Naive thymus-derived CD4-positive, alpha-beta T cell (primary cell): Measurements from ENCODE around the gene CDH12. TPM values are rescaled to one million over a fixed set of nuclear protein-coding genes. Genes with fewer than 3 reads are reported as not detected.

Source experiments
- ATAC-seq: fragments of 150-1000 bp; cut with Tn5 transposase; 2 replicates; pipeline ENCODE4 v1.10.0; 2021; ENCODE audit warnings: mild to moderate bottlenecking, moderate library complexity
- CTCF ChIA-PET: fragments of 350-600 bp; sonication (Branson Sonifier 250); formaldehyde crosslinking; loops from one replicate; lab custom pipeline; 2021; ENCODE audit warnings: antibody characterized with exemption; lab: Charles Lee
- POLR2A ChIA-PET: fragments of 350-600 bp; sonication (Branson Sonifier 250); formaldehyde crosslinking; loops from one replicate; lab custom pipeline; 2021; ENCODE audit warnings: antibody characterized with exemption, inconsistent platforms; lab: Charles Lee
- DNase-seq, 9 donors: peaks; one replicate each; pipeline versions ENCODE4 v3.0.0 to v3.0.0-alpha.2; 2020 to 2022; ENCODE audit warnings: mixed read lengths in 1 of 9
- H3K27ac ChIP-seq: one replicate; pipeline ENCODE4 v1.7.0; 2013; ENCODE audit warnings: mild to moderate bottlenecking, low read depth, low read length, moderate library complexity
- H3K27me3 ChIP-seq, 2 donors: one replicate each; pipeline ENCODE4 v1.7.0; 2013; ENCODE audit warnings: low read length in 2 of 2, mild to moderate bottlenecking in 2 of 2, moderate library complexity in 2 of 2; ENCODE audit not compliant: control insufficient read depth in 2 of 2, insufficient read depth in 2 of 2
- H3K36me3 ChIP-seq, 3 experiments: 1 replicate in 2 of 3; 2 replicates in 1 of 3; pipeline ENCODE4 v1.7.0; 2013; ENCODE audit warnings: low read length in 3 of 3, mild to moderate bottlenecking in 3 of 3, moderate library complexity in 1 of 3; ENCODE audit not compliant: insufficient read depth in 3 of 3, control insufficient read depth in 2 of 3
- H3K4me1 ChIP-seq, 2 donors: one replicate each; pipeline ENCODE4 v1.7.0; 2013; ENCODE audit warnings: low read length in 2 of 2, mild to moderate bottlenecking in 2 of 2, moderate library complexity in 1 of 2; ENCODE audit not compliant: control insufficient read depth in 2 of 2, insufficient read depth in 2 of 2
- H3K4me3 ChIP-seq: 2 replicates; pipeline ENCODE4 v1.7.0; 2013; ENCODE audit warnings: mild to moderate bottlenecking, low read length
- H3K9me3 ChIP-seq, 3 experiments: 1 replicate in 2 of 3; 2 replicates in 1 of 3; pipeline ENCODE4 v1.7.0; 2013; ENCODE audit warnings: low read length in 3 of 3; ENCODE audit not compliant: control insufficient read depth in 2 of 3
- H3K27ac Mint-ChIP-seq, 9 donors: one replicate each; pipeline ENCODE4 v1.8.0; 2020 to 2022; ENCODE audit warnings: mixed read lengths in 9 of 9, mild to moderate bottlenecking in 8 of 9, moderate library complexity in 5 of 9, inconsistent platforms in 2 of 9
- H3K27me3 Mint-ChIP-seq, 5 donors: one replicate each; pipeline ENCODE4 v1.8.0; 2021 to 2022; ENCODE audit warnings: mixed read lengths in 5 of 5, mild to moderate bottlenecking in 1 of 5
- H3K36me3 Mint-ChIP-seq, 5 donors: one replicate each; pipeline ENCODE4 v1.8.0; 2020 to 2022; ENCODE audit warnings: mixed read lengths in 5 of 5, mild to moderate bottlenecking in 3 of 5, inconsistent platforms in 1 of 5
- H3K4me1 Mint-ChIP-seq, 7 donors: one replicate each; pipeline ENCODE4 v1.8.0; 2020 to 2022; ENCODE audit warnings: mixed read lengths in 7 of 7, mild to moderate bottlenecking in 3 of 7, inconsistent platforms in 1 of 7
- H3K4me3 Mint-ChIP-seq, 10 donors: one replicate each; pipeline ENCODE4 v1.8.0; 2020 to 2022; ENCODE audit warnings: mild to moderate bottlenecking in 10 of 10, mixed read lengths in 10 of 10, moderate library complexity in 6 of 10, inconsistent platforms in 2 of 10
- H3K9me3 Mint-ChIP-seq, 11 donors: one replicate each; pipeline ENCODE4 v1.8.0; 2020 to 2022; ENCODE audit warnings: mixed read lengths in 11 of 11, mild to moderate bottlenecking in 4 of 11, inconsistent platforms in 1 of 11, moderate library complexity in 1 of 11
- intact Hi-C, 2 donors: fragments of 100-400 bp; cut with micrococcal nuclease; formaldehyde crosslinking; loops; one replicate each; pipeline ENCODE4 v1.15.1; 2023
- polyA plus RNA-seq, 2 donors: library from polyadenylated mRNA; unstranded; fragments of 300-500 nt; fragmentation: Illumina TruSeq; gene quantifications; one replicate each; pipeline ENCODE4 v1.2.3, GENCODE V29; 2021
- total RNA-seq, 6 experiments: library from RNA in 5 of 6; stranded (reverse) in 5 of 6; gene quantifications; 1 replicate in 5 of 6; 2 replicates in 1 of 6; pipeline ENCODE4 v1.2.3 and lab custom pipeline; 2021 to 2026

The CDH12 gene
- total and polyA plus RNA-seq, 7 experiments from 2014 or later, result not detected

DNA sequence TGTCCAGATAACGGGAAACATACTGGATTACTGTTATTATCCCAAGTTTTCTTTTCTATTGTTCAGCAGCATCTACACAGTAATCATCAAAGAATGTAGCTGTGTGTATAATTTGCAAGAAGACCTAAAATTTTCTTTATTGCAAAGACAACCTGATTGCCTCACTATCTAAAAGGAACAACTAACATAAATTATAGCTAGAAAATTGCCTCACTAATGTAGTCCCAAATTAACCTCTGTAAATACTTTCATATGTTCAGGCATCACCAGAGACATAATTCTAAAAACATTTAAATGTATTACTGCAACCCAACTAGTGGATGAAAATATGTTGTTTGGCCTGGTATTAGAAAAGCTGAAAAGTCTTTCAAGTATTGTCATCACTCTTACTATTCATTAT is 275.4 kb downstream of the CDH12 start:
- Mint-ChIP-seq H3K4me1 (no peaks in the 10 kb centered on the region), H3K27me3 (no peaks in the 10 kb centered on the region), H3K27ac (no peak overlapping the region), H3K4me3 (no peak overlapping the region), H3K36me3 (no peaks in the 10 kb centered on the region), H3K9me3 (peaks cover 0 to 13% (median 7%) of the 10 kb centered on the region in 11 donors)
- no peaks in the 10 kb centered on the region for H3K27me3 ChIP-seq
- H3K4me1 ChIP-seq, result no peaks in the 10 kb centered on the region
- no peaks in the 10 kb centered on the region for H3K9me3 ChIP-seq
- no peaks in the 10 kb centered on the region for H3K36me3 ChIP-seq
- ATAC-seq (no peak), DNase-seq (no peak)
- POLR2A ChIA-PET, result no interaction called here
- no peak overlapping the region for H3K4me3 ChIP-seq
- no peak overlapping the region for H3K27ac ChIP-seq
- intact Hi-C loops, result no loop called here
- CTCF ChIA-PET, result no interaction called here

DNA sequence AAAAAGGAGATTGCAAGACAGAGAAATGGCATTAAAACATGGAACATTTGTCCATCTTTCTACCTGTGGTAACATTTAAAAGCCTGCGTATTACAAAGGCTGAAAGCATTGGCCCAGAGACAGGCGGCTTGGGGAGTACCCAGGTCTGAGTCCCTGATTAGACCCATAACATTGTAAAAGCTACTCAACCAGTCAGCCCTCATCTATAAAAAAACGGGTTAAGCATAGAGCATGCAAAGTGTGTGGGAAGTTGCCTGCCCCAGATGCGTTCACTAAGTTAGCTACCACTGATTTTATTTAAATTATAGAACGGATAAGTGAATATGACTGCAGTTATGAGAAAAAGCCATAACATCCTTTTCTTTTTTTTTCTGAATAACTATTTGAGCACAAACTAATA is 276.1 kb downstream of the CDH12 start:
- Histone ChIP-seq H3K27ac (no peak overlapping the region), H3K36me3 (no peaks in the 10 kb centered on the region), H3K4me1 (no peaks in the 10 kb centered on the region), H3K9me3 (no peaks in the 10 kb centered on the region), H3K27me3 (no peaks in the 10 kb centered on the region), H3K4me3 (no peak overlapping the region)
- POLR2A ChIA-PET, result no interaction called here
- H3K27ac Mint-ChIP-seq, result no peak overlapping the region
- peaks cover 0 to 15% (median 7%) of the 10 kb centered on the region in 11 donors for H3K9me3 Mint-ChIP-seq
- intact Hi-C loops, result no loop called here
- CTCF ChIA-PET, result no interaction called here
- no peaks in the 10 kb centered on the region for H3K4me1 Mint-ChIP-seq
- no peak for DNase-seq
- no peaks in the 10 kb centered on the region for H3K27me3 Mint-ChIP-seq
- no peak overlapping the region for H3K4me3 Mint-ChIP-seq
- H3K36me3 Mint-ChIP-seq, result no peaks in the 10 kb centered on the region
- ATAC-seq, result no peak

DNA sequence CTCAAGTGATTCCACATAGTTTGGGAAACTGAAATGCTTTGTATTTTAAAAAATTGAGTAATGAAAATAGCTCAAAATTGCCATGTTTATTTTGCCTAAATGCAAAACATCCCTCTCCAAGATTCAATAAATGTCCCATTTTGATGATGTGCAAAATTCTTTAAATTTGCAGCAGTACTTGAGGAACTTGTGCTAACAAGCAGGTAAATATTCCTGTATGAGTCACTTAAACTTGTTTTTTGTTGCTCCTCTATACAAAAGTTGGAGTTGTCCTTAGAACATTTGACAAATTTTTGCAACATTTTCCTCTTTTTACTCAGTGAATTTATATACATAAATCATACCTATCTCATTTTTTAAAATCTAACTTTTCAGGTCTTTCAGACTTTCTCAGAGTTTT is 280.2 kb downstream of the CDH12 start:
- Mint-ChIP-seq H3K9me3 (peaks cover 0 to 23% (median 10%) of the 10 kb centered on the region in 11 donors), H3K4me1 (no peaks in the 10 kb centered on the region), H3K36me3 (no peaks in the 10 kb centered on the region), H3K27ac (no peak overlapping the region), H3K27me3 (no peaks in the 10 kb centered on the region), H3K4me3 (no peak overlapping the region)
- H3K4me3 ChIP-seq, result no peak overlapping the region
- H3K27me3 ChIP-seq, result no peaks in the 10 kb centered on the region
- ATAC-seq, result no peak
- intact Hi-C loops, result no loop called here
- H3K27ac ChIP-seq, result no peak overlapping the region
- POLR2A ChIA-PET, result no interaction called here
- CTCF ChIA-PET, result no interaction called here
- no peaks in the 10 kb centered on the region for H3K36me3 ChIP-seq
- no peak for DNase-seq
- H3K4me1 ChIP-seq, result no peaks in the 10 kb centered on the region
- H3K9me3 ChIP-seq, result no peaks in the 10 kb centered on the region

- Histone ChIP-seq H3K27me3 (no peaks in the 10 kb centered on the region), H3K4me3 (no peak overlapping the region), H3K4me1 (no peaks in the 10 kb centered on the region), H3K9me3 (no peaks in the 10 kb centered on the region), H3K27ac (no peak overlapping the region), H3K36me3 (no peaks in the 10 kb centered on the region)
- no peaks in the 10 kb centered on the region for H3K27me3 Mint-ChIP-seq
- ChIA-PET CTCF (no interaction called here), POLR2A (no interaction called here)
- ATAC-seq (no peak), DNase-seq (no peak)
- H3K36me3 Mint-ChIP-seq, result no peaks in the 10 kb centered on the region
- no peaks in the 10 kb centered on the region for H3K4me1 Mint-ChIP-seq
- no peak overlapping the region for H3K4me3 Mint-ChIP-seq
- H3K27ac Mint-ChIP-seq, result no peak overlapping the region
- H3K9me3 Mint-ChIP-seq, result peaks cover 0 to 26% (median 6%) of the 10 kb centered on the region in 11 donors
- intact Hi-C loops, result no loop called here
Measured at GRCh38 chr5:22567983-22568382, 285.2 kb downstream of the CDH12 start.

DNA sequence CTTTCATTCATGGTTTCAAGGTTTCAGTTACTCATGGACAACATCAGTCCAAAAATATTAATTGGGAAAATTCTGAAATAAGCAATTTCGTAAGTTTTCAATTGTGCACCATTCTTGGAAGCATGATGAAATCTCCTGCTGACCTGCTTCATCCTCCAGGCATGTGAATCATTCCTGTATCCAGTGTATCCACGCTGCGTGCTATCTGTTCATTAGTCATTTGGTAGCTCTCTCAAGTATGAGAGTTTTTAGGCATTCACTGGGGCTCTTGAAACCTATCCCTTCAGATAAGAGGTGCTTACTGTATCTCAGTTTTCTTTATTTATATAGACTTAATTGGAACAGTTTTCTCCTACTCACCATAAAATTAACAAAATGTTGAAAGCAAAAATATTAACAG is 293.0 kb downstream of the CDH12 start:
- no peak overlapping the region for H3K4me3 ChIP-seq
- Mint-ChIP-seq H3K27ac (no peak overlapping the region), H3K27me3 (no peaks in the 10 kb centered on the region), H3K4me1 (no peaks in the 10 kb centered on the region), H3K9me3 (peaks cover 0 to 20% (median 4%) of the 10 kb centered on the region in 11 donors), H3K36me3 (no peaks in the 10 kb centered on the region), H3K4me3 (no peak overlapping the region)
- DNase-seq (no peak), ATAC-seq (no peak)
- intact Hi-C loops, result no loop called here
- no peaks in the 10 kb centered on the region for H3K27me3 ChIP-seq
- no peaks in the 10 kb centered on the region for H3K4me1 ChIP-seq
- H3K9me3 ChIP-seq, result no peaks in the 10 kb centered on the region
- H3K27ac ChIP-seq, result no peak overlapping the region
- ChIA-PET POLR2A (no interaction called here), CTCF (no interaction called here)
- no peaks in the 10 kb centered on the region for H3K36me3 ChIP-seq

DNA sequence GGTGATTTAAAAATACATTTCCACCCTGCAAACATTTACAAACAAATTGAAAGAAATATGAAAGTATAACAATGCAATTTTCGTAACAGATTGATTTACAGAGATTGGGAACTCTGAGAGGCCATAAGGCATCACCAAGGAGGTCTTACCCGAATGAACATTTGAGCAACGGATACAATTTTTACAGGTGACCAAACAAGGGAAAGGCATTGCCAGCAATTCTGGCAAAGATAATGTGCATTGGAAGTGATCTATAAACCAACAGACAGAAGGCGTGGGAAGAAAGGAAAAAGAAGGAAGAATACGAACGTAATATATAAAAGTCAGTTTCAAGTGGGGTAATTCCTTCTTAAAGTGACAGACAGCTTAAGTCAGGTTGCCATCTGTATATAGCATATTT is 295.9 kb downstream of the CDH12 start:
- H3K36me3 ChIP-seq, result no peaks in the 10 kb centered on the region
- Mint-ChIP-seq H3K27me3 (no peaks in the 10 kb centered on the region), H3K4me1 (no peaks in the 10 kb centered on the region), H3K36me3 (no peaks in the 10 kb centered on the region), H3K9me3 (peaks cover 0 to 17% (median 3%) of the 10 kb centered on the region in 11 donors), H3K4me3 (no peak overlapping the region), H3K27ac (no peak overlapping the region)
- H3K27ac ChIP-seq, result no peak overlapping the region
- intact Hi-C loops, result no loop called here
- ChIA-PET POLR2A (no interaction called here), CTCF (no interaction called here)
- no peaks in the 10 kb centered on the region for H3K27me3 ChIP-seq
- H3K4me3 ChIP-seq, result no peak overlapping the region
- DNase-seq, result no peak
- no peaks in the 10 kb centered on the region for H3K9me3 ChIP-seq
- ATAC-seq, result no peak
- no peaks in the 10 kb centered on the region for H3K4me1 ChIP-seq

DNA sequence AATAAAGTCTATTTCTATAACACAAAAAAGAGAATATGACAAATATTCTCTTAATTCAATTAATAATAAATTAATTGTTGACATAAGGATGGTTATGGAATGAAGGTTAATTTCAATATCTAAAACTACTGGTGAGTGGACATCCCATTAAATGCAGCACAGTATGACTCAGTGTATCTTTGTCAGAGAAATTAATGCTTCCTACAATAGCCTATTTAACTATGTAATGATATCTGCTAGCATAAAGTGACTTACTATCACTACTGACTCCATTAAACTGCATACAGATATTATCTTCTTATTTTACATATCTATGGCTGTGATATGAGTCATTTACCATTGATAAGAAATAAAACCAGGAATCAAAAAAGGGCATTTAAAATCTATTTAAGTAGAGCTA is 298.7 kb downstream of the CDH12 start:
- Mint-ChIP-seq H3K27ac (no peak overlapping the region), H3K36me3 (no peaks in the 10 kb centered on the region), H3K27me3 (no peaks in the 10 kb centered on the region), H3K9me3 (peaks cover 0 to 23% (median 4%) of the 10 kb centered on the region in 11 donors), H3K4me3 (no peak overlapping the region), H3K4me1 (no peaks in the 10 kb centered on the region)
- ATAC-seq (no peak), DNase-seq (no peak)
- H3K36me3 ChIP-seq, result no peaks in the 10 kb centered on the region
- ChIA-PET CTCF (no interaction called here), POLR2A (no interaction called here)
- no peaks in the 10 kb centered on the region for H3K4me1 ChIP-seq
- H3K4me3 ChIP-seq, result no peak overlapping the region
- intact Hi-C loops, result no loop called here
- no peak overlapping the region for H3K27ac ChIP-seq
- no peaks in the 10 kb centered on the region for H3K9me3 ChIP-seq
- H3K27me3 ChIP-seq, result no peaks in the 10 kb centered on the region
